Body of pancreas (tissue), 4 donors: ENCODE results near the gene TASOR2.

Source experiments
- CTCF ChIP-seq, 7 experiments: fragments of 450-650 bp in 4 of 7; fragments of 200-600 bp in 3 of 7; sonication (generic) in 3 of 7; IDR thresholded peaks; one replicate each; pipeline ENCODE4 v1.5.1; 2016 to 2019; ENCODE audit warnings: antibody characterized with exemption in 7 of 7
- POLR2A ChIP-seq, 3 donors: fragments of 450-650 bp; IDR thresholded peaks; one replicate each; pipeline ENCODE4 v1.6.1; 2016; ENCODE audit warnings: antibody characterized with exemption in 3 of 3, mild to moderate bottlenecking in 2 of 3

GRCh38 chr10:5668429-5668828, 16.2 kb upstream of the TASOR2 start:
- TF ChIP-seq CTCF (IDR thresholded peaks at IDR 0.05) (no peak), POLR2A (IDR thresholded peaks at IDR 0.05) (no peak)
